ENCODE data around the gene ROR2. TPM values are rescaled to one million over a fixed set of nuclear protein-coding genes. Genes with fewer than 3 reads are reported as not detected.
A peak's percentile ranks its signal among the peaks of the same experiment; 100 is the strongest.

ROR2 gene
- total and polyA plus RNA-seq, 2 experiments from 2014 or later = 8.1 to 18.8 TPM

- TF ChIP-seq ZNF114 (CRISPR knock-in tag; IDR thresholded peaks at IDR 0.05) = no peak
- no peak for TF ChIP-seq NANOG (IDR thresholded peaks at IDR 0.05; ENCODE audit: borderline replicate concordance)
- TF ChIP-seq CREB1 (CRISPR knock-in tag; IDR thresholded peaks at IDR 0.05; ENCODE audit: low read depth) = no peak
- no peak for TF ChIP-seq POLR2AphosphoS5 (IDR thresholded peaks at IDR 0.05; ENCODE audit: low read depth)
- no peak for TF ChIP-seq EZH2phosphoT487 (IDR thresholded peaks at IDR 0.05; ENCODE audit: unreplicated experiment)
- TF ChIP-seq ETS1 (IDR thresholded peaks at IDR 0.05) = no peak
Observed at GRCh38 chr9:91522481-91522880, 427.5 kb downstream of the ROR2 start (continued).

- H3K4me1 ChIP-seq (ENCODE audit: insufficient read depth) = peaks cover 10% of the 10 kb centered on the region; the same call in 1 of the 2 replicates
- no peaks in the 10 kb centered on the region for H3F3A ChIP-seq (replicated peaks; ENCODE audit: low read depth)
- H3K4me2 ChIP-seq = no peak overlapping the region
- no peaks in the 10 kb centered on the region for H3K36me3 ChIP-seq (ENCODE audit: insufficient read depth)
- H3K4me1 Mint-ChIP-seq = peaks cover 16% of the 10 kb centered on the region
- no peak for ATAC-seq
- H3K27ac ChIP-seq (ENCODE audit: low read depth) = no peak overlapping the region
- DNase-seq (ENCODE audit: low spot score) = no peak
- H3K9me2 ChIP-seq (ENCODE audit: insufficient read depth) = no peaks in the 10 kb centered on the region
- H3K27me3 Mint-ChIP-seq (ENCODE audit: insufficient read depth, low read depth, poor library complexity) = peaks cover 5% of the 10 kb centered on the region
- peak overlapping the region; percentile 40 for H2AFZ ChIP-seq
- H3K9me3 Mint-ChIP-seq = peaks cover 2% of the 10 kb centered on the region
- no peak overlapping the region for H3K4me3 Mint-ChIP-seq
- H3K36me3 Mint-ChIP-seq (ENCODE audit: low read depth) = 0 out of 3 replicates have a peak, but pooled peaks cover 2% of the 10 kb centered on the region
- H3K79me2 ChIP-seq (replicated peaks; ENCODE audit: insufficient read depth) = no peaks in the 10 kb centered on the region
- H4K20me1 ChIP-seq (replicated peaks; ENCODE audit: insufficient read depth) = no peaks in the 10 kb centered on the region
- no peaks in the 10 kb centered on the region for H3K27me3 ChIP-seq (ENCODE audit: insufficient read depth)
- TF ChIP-seq NANOG (IDR thresholded peaks at IDR 0.05; ENCODE audit: borderline replicate concordance) (no peak), ETS1 (IDR thresholded peaks at IDR 0.05) (no peak), POLR2AphosphoS5 (IDR thresholded peaks at IDR 0.05; ENCODE audit: low read depth) (no peak), ZNF331 (CRISPR knock-in tag; IDR thresholded peaks at IDR 0.05; ENCODE audit: low read depth) (no peak), ZNF462 (CRISPR knock-in tag; IDR thresholded peaks at IDR 0.05) (no peak), EZH2phosphoT487 (IDR thresholded peaks at IDR 0.05; ENCODE audit: unreplicated experiment) (no peak), CREB1 (CRISPR knock-in tag; IDR thresholded peaks at IDR 0.05; ENCODE audit: low read depth) (no peak), CTCF (conservative IDR thresholded peaks at IDR 0.05; ENCODE audit: low read depth in 2 of 2) (no peak)
- H3K4me3 ChIP-seq = no peak overlapping the region
- no peak overlapping the region for H3K27ac Mint-ChIP-seq
Observed at GRCh38 chr9:91519520-91520277, 430.3 kb downstream of the ROR2 start.

All from GM23338 (cell line).